ENCODE data around the gene IL12RB1.

- TF ChIP-seq CTCF (IDR thresholded peaks at IDR 0.05): no peak
- no peak for TF ChIP-seq POLR2AphosphoS5 (IDR thresholded peaks at IDR 0.05)
- TF ChIP-seq POLR2A (IDR thresholded peaks at IDR 0.05): no peak
- TF ChIP-seq EP300 (IDR thresholded peaks at IDR 0.05): no peak
Observed at GRCh38 chr19:18063463-18063862, 23.3 kb downstream of the IL12RB1 start.

Measured in stomach (tissue), 4 donors.